ENCODE measurements around the gene FRY.
"Not testable (repeated sequence)": the region's sequence is repeated elsewhere in the genome, so short reads cannot be mapped to it uniquely, and the experiment has no call there.

Gene FRY

GRCh38 chr13:32031025-32031814 lies at the start of gene FRY:
Gene FRY (plus strand): TSS chr13:32031774. CDS start chr13:32031796, 22 bp downstream.
- peak; percentile 53 to 60 for DNase-seq

DNA sequence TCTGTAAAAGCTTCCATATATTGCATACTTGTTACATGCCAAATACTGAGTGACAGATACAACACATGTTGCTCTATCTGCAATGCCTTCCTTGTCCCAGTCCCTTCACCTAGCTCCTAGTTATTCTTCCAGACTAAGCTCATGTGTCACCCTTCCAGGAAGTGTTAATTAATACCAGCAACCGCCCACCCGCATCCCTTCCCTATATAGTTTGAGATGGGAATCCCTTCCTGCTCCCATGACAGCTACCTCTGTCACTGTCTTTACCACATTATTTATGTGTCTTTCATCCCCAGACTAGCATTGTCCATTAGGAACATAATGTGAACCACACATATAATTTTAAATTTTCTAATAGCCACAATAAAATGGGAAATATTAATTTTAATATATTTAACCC lies 49.5 kb upstream of the FRY start:
- DNase-seq: no peak

GRCh38 chr13:31982540-31982939 lies 49.0 kb upstream of the FRY start:
- peak in 1 of 2 donors; percentile 71 for DNase-seq

GRCh38 chr13:31983696-31984095 lies 47.9 kb upstream of the FRY start:
- DNase-seq: not testable (repeated sequence)

- DNase-seq: not testable (repeated sequence)
Measured at GRCh38 chr13:31984388-31984787, 47.2 kb upstream of the FRY start.

GRCh38 chr13:31986676-31987470 lies 44.7 kb upstream of the FRY start:
- no peak for DNase-seq

DNA sequence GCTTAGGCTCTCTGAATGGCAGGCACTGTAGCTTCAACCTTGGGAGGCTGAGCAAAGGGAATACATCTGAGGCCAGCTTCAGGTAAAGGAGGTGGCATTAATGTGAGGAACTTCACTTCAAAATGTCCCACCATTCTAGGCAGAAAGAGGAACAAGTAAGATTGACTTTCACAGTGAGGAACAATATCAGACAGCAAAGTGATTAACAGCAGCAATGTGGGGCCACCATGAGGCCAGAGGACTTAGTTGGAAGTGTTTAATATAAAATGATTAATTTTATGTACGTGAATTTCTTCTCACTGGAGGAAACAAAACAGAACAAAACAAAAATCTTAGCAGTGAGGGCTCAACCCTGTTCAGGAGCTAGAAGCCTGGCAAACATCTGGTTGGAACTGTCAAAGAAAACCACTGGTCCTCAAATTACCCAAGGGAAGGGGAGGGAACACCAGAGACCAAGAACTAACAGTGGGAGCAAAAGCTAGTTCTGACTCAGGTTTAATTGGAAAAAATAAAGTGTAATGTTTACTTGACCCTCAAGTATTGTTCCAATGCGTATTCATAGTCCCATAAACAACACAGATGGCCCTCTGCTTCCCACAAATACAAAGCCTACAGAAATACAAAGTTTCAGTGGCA lies 43.9 kb upstream of the FRY start:
- peak; percentile 8 to 27 for DNase-seq

DNA sequence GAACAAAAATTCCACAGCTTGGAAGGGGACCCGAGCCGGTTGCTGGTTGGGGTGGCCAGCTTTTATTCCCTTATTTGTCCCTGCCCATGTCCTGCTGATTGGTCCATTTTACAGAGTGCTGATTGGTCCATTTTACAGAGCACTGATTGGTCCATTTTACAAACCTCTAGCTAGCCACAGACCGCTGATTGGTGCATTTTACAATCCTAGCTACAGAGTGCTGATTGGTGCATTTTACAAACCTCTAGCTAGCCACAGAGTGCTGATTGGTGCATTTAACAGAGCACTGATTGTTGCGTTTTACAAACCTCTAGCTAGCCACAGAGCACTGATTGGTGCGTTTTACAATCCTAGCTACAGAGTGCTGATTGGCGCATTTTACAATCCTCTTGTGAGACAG lies 37.2 kb upstream of the FRY start:
- not testable (repeated sequence) for DNase-seq

DNA sequence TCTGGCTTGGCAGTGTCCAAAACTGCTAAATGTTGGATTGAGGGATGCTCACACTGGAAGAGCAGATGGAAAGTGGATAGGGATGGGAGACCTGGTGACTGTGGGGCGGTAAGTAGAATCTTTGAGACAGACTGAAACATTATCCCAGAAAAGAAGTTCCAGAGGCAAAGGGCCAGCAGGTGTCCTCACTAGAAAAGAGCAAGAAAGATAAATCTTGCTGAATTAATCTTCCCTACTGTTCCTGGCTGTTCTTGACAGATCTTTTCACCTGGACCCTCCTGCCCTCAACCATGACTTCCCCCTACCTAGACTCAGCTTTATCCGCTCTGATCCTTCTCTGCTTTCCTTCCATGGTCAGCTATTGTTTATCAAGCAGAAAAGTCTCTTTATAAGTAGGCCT lies 35.0 kb upstream of the FRY start:
- no peak for DNase-seq

- no peak for DNase-seq
Measured at GRCh38 chr13:31997641-31998040, 33.9 kb upstream of the FRY start.

- DNase-seq: no peak
Measured at GRCh38 chr13:31998131-31998530, 33.4 kb upstream of the FRY start.

DNA sequence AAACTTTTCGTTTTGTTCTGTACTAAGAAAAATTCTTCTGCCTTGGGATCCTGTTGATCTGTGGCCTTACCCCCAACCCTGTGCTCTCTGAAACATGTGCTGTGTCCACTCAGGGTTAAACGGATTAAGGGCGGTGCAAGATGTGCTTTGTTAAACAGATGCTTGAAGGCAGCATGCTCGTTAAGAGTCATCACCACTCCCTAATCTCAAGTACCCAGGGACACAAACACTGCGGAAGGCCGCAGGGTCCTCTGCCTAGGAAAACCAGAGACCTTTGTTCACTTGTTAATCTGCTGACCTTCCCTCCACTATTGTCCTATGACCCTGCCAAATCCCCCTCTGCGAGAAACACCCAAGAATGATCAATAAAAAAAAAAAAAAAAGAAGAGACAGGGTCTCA lies 30.8 kb upstream of the FRY start:
- not testable (repeated sequence) for DNase-seq

DNA sequence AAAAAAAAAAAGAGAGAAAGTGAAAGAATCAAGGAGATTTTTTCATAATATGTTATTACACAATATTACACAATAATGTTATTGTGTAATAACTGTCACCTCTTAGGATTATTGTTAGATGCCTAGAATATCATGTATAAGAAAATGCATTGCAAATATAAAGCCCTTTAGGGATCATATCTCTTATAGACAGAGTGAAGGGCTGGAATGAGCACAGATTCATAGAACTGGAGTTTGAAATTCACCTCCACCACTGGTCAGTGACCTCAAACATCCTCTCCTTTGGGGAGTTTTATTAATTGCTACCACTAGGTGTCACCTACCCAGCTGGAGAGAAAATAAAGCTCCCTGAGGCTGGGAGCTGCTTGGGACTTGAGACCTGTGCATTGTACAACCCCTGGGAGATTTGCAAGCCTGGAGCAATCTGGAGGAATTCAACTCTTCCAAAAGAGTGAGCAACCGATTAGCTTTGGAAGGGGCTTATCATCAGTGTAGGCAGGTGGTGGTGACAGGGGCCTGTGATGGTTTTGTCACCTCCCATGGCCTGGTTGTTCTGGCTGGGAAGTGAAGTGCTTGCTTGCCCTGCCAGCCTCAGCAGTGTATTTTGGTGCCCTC lies 30.3 kb upstream of the FRY start:
- DNase-seq: peak; percentile 24 to 29

DNA sequence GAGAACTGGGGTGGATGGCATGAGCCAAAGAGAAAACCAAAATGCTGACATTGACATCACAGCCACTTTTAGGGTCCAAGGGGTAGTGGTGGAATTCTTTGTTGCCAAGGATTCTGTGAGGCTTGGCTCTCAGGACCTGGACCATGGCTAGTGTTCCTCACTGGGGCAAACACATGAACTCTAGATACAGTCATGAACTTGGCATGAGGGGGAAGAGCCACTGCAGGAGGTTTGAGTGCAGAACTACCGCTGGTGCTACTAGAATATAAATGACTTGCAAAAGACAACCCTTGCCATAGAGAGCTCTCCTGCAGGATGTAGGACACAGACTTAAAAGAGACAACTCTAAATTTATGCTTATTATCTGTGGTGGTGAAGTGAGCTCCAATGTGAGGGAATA lies 29.8 kb upstream of the FRY start:
- DNase-seq: no peak

DNA sequence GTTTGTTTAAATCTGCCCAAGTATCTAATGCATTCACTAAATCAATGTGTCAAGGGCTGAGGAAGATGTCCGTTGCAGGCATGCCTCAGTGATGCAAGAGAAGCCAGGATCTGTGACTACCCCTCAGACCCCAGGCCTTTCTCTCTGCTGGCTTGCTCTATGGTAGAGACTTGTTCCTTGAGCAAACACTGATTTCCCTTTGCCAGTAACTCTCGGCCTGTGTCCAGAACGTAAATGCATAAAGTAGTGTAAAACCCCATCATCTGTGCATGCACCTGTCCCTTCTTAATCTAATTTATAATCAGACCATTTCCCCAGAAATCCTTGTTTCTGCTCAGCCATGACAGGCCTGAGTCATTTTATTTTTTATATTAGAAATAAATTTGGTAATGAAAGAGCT lies 28.7 kb upstream of the FRY start:
- DNase-seq: no peak

DNA sequence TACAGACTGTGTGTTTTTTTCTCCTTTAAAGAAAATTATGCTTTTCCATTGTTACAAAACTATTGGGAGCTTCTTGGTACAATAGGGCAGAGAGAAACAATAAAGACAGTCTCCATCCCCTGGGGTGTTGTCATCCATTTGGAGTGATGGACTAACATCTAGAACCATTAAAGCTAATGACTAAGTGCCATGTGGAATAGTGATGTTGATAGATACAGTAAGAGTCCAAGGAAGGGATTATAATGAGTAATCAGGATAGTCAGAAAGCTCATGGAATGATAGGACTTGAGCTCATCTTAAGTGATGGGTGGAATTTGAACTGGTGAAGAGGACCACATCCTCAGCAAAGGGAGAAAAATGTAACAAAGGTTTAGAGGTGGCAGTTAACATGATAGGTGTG lies 24.1 kb upstream of the FRY start:
- no peak for DNase-seq

- DNase-seq: no peak
Measured at GRCh38 chr13:32008518-32009175, 22.9 kb upstream of the FRY start.

GRCh38 chr13:32009362-32009761 lies 22.2 kb upstream of the FRY start:
- no peak for DNase-seq

GRCh38 chr13:32010136-32010535 lies 21.4 kb upstream of the FRY start:
- DNase-seq: no peak

- no peak for DNase-seq
Measured at GRCh38 chr13:32011971-32012370, 19.6 kb upstream of the FRY start.

DNA sequence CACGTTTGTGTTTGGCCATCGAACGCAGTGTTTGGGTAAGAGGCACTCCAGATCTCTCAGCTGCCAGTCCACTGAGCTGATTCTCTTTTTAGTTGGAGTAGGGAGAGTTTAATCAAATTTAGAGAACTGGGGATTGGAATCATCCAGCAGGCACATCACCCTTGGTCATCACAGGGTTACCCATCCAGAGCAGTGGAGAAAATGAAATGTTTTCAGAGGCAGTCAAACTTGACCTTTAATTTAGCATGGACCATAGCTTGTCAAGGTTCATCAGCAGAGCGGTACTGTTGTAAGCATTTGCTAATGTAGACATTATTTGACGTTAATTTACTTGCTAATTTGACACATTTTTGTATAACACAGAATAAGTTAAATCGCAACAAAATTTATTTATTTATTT lies 18.4 kb upstream of the FRY start:
- no peak for DNase-seq

DNA sequence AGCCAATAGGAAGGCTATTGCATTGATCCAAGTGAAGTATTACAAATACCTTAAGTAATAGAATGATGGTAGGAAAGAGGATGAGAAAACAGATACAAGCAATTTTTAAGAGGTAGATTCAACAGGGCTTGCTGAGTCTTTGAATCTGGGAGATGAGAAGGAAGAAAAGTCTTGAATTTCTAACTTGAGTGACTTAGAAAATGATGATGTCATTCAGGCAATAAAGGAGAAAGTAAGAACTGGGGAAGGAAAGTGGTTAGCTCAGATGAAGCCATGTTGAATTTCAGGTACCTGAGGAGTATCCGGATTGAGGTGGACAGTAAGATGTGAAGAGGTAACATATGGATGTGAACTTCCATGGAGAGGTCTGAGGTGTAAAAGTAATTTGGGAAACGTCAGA lies 15.5 kb upstream of the FRY start:
- no peak for DNase-seq

- no peak for DNase-seq
Measured at GRCh38 chr13:32016631-32017030, 14.9 kb upstream of the FRY start.

Measured in CD4-positive, alpha-beta T cell treated with Interleukin-4 for 1 hour (primary cell).